ENCODE measurements around the gene SPATS2. TPM values are rescaled to one million over a fixed set of nuclear protein-coding genes. Genes with fewer than 3 reads are reported as not detected.
"Not testable (repeated sequence)": the region's sequence is repeated elsewhere in the genome, so short reads cannot be mapped to it uniquely, and the experiment has no call there.

The SPATS2 gene
- total RNA-seq, 1 experiment from 2014 or later: 56.3 TPM

- H3K4me3 ChIP-seq (ENCODE audit: low read depth in 2 of 2, low read length in 2 of 2): no peak overlapping the region
- ChIA-PET POLR2A (no interaction called here), CTCF (interaction anchor here (0.9 kb wide), 1 partner anchor 10 kb away, joined by 4 read pairs; no protein-coding TSS in a partner anchor)
- intact Hi-C loops (cut with micrococcal nuclease; ENCODE audit: unreplicated experiment): no loop called here
- no peak for TF ChIP-seq CTCF (IDR thresholded peaks at IDR 0.05)
- TF ChIP-seq REST (IDR thresholded peaks at IDR 0.05; ENCODE audit: insufficient read depth in 1 of 2, low read depth in 2 of 2, low read length in 1 of 2): no peak
- no peaks in the 10 kb centered on the region for H3K27me3 ChIP-seq (ENCODE audit: control insufficient read depth, insufficient read depth, low read length)
- H3K27ac ChIP-seq (ENCODE audit: low read length): no peak overlapping the region
- no peaks in the 10 kb centered on the region for H3K9me3 ChIP-seq (ENCODE audit: control insufficient read depth, insufficient read depth, low read depth, low read length)
- BruUV-seq (replicated peaks): no TSS peak
- in situ Hi-C loops (cut with HindIII; ENCODE audit: low pct_unique_long_range_greater_than_20kb, low sequenced_read_pairs): no loop called here
- DNase-seq (ENCODE audit: low read depth, low spot score) (no peak), ATAC-seq (no peak; the same call in 1 of the 2 replicates)
- H3K4me1 ChIP-seq (ENCODE audit: control insufficient read depth, insufficient read depth, low read length): 0 out of 2 replicates have a peak, but pooled peaks cover 5% of the 10 kb centered on the region
- H3K36me3 ChIP-seq (ENCODE audit: control insufficient read depth, insufficient read depth, low read length): no peaks in the 10 kb centered on the region
Measured at GRCh38 chr12:49428793-49429192, 61.5 kb downstream of the SPATS2 start.

- intact Hi-C loops (cut with micrococcal nuclease; ENCODE audit: unreplicated experiment): no loop called here
- Histone ChIP-seq H3K36me3 (ENCODE audit: control insufficient read depth, insufficient read depth, low read length) (no peaks in the 10 kb centered on the region), H3K9me3 (ENCODE audit: control insufficient read depth, insufficient read depth, low read depth, low read length) (no peaks in the 10 kb centered on the region), H3K4me1 (ENCODE audit: control insufficient read depth, insufficient read depth, low read length) (0 out of 2 replicates have a peak, but pooled peaks cover 5% of the 10 kb centered on the region), H3K27me3 (ENCODE audit: control insufficient read depth, insufficient read depth, low read length) (no peaks in the 10 kb centered on the region), H3K27ac (ENCODE audit: low read length) (no peak overlapping the region), H3K4me3 (ENCODE audit: low read depth in 2 of 2, low read length in 2 of 2) (no peak overlapping the region)
- ChIA-PET CTCF (no interaction called here), POLR2A (no interaction called here)
- no peak for ATAC-seq
- BruUV-seq (replicated peaks): no TSS peak
- in situ Hi-C loops (cut with HindIII; ENCODE audit: low pct_unique_long_range_greater_than_20kb, low sequenced_read_pairs): no loop called here
- TF ChIP-seq REST (IDR thresholded peaks at IDR 0.05; ENCODE audit: insufficient read depth in 1 of 2, low read depth in 2 of 2, low read length in 1 of 2) (no peak), CTCF (IDR thresholded peaks at IDR 0.05) (no peak)
- no peak for DNase-seq (ENCODE audit: low read depth, low spot score)
Measured at GRCh38 chr12:49432616-49433015, 65.4 kb downstream of the SPATS2 start.

- ATAC-seq; H3K27ac ChIP-seq (ENCODE audit: low read length): not testable (repeated sequence)
Measured at GRCh38 chr12:49436799-49437198, 69.5 kb downstream of the SPATS2 start.

More at GRCh38 chr12:49436799-49437198, 69.5 kb downstream of the SPATS2 start:
- H3K4me1 ChIP-seq (ENCODE audit: control insufficient read depth, insufficient read depth, low read length); H3K27me3 ChIP-seq (ENCODE audit: control insufficient read depth, insufficient read depth, low read length); in situ Hi-C loops (cut with HindIII; ENCODE audit: low pct_unique_long_range_greater_than_20kb, low sequenced_read_pairs); H3K4me3 ChIP-seq (ENCODE audit: low read depth in 2 of 2, low read length in 2 of 2); DNase-seq (ENCODE audit: low read depth, low spot score); CTCF ChIA-PET; intact Hi-C loops (cut with micrococcal nuclease; ENCODE audit: unreplicated experiment); H3K36me3 ChIP-seq (ENCODE audit: control insufficient read depth, insufficient read depth, low read length); BruUV-seq (replicated peaks); POLR2A ChIA-PET; H3K9me3 ChIP-seq (ENCODE audit: control insufficient read depth, insufficient read depth, low read depth, low read length): not testable (repeated sequence)

All from Panc1 (cell line).